Tibial artery (tissue), 4 donors: ENCODE results near the gene RAD51B.
A peak's percentile ranks its signal among the peaks of the same experiment; 100 is the strongest.

Experiments used
- DNase-seq, 2 donors: peaks; one replicate each; pipeline ENCODE4 v3.0.0-alpha.2; 2019
- H3K27ac ChIP-seq, 2 donors: fragments of 200-600 bp; sonication (generic) in 1 of 2; 1 replicate in 1 of 2; 2 replicates in 1 of 2; pipeline ENCODE4 v1.5.1; 2018 to 2019; ENCODE audit warnings: mild to moderate bottlenecking in 1 of 2
- H3K27me3 ChIP-seq, 2 donors: fragments of 200-600 bp; sonication (generic) in 1 of 2; one replicate each; pipeline versions ENCODE4 v1.5.1 to v1.6.0; 2016 to 2019
- H3K36me3 ChIP-seq, 3 donors: fragments of 200-600 bp; sonication (generic) in 2 of 3; one replicate each; pipeline ENCODE4 v1.5.1; 2016 to 2019; ENCODE audit warnings: mild to moderate bottlenecking in 2 of 3
- H3K4me1 ChIP-seq, 4 donors: fragments of 200-600 bp; sonication (generic) in 2 of 4; 1 replicate in 3 of 4; 2 replicates in 1 of 4; pipeline ENCODE4 v1.5.1; 2016 to 2019
- H3K4me3 ChIP-seq, 2 donors: fragments of 200-600 bp; sonication (generic) in 1 of 2; 1 replicate in 1 of 2; 2 replicates in 1 of 2; pipeline ENCODE4 v1.5.1; 2018 to 2019; ENCODE audit warnings: mild to moderate bottlenecking in 2 of 2
- H3K9me3 ChIP-seq, 3 donors: fragments of 200-600 bp; sonication (generic) in 1 of 3; one replicate each; pipeline ENCODE4 v1.5.1; 2016 to 2019
- CTCF ChIP-seq, 2 experiments: fragments of 200-600 bp in 1 of 2; fragments of 450-650 bp in 1 of 2; IDR thresholded peaks; one replicate each; pipeline ENCODE4 v1.5.1; 2017 to 2019; ENCODE audit warnings: antibody characterized with exemption in 2 of 2, mild to moderate bottlenecking in 1 of 2, moderate library complexity in 1 of 2
- intact Hi-C: fragments of 100-400 bp; cut with DNase I; formaldehyde crosslinking; loops from one replicate; pipeline ENCODE4 v1.15.0; 2023; ENCODE audit warnings: low total_unique reads

The RAD51B gene

GRCh38 chr14:68525516-68525915, 705.9 kb downstream of the RAD51B start:
- Histone ChIP-seq H3K9me3 (peaks cover 0 to 3% (median 0%) of the 10 kb centered on the region in 3 donors), H3K27ac (peak overlapping the region; percentile 84), H3K36me3 (no peaks in the 10 kb centered on the region), H3K27me3 (no peaks in the 10 kb centered on the region), H3K4me1 (peaks cover 0 to 80% (median 56%) of the 10 kb centered on the region in 4 donors), H3K4me3 (no peak overlapping the region)
- TF ChIP-seq CTCF (IDR thresholded peaks at IDR 0.05), result no peak
- DNase-seq, result no peak
- intact Hi-C loops, result loop anchor here (5.0 kb wide), 1 partner anchor 267 kb away; the partner anchor contains the start of gene ZFP36L1

GRCh38 chr14:68526512-68527091, 707.0 kb downstream of the RAD51B start:
- peak overlapping the region; percentile 84 for H3K27ac ChIP-seq
- peak in 1 of 2 experiments; percentile 9 for TF ChIP-seq CTCF (IDR thresholded peaks at IDR 0.05)
- H3K4me1 ChIP-seq, result peaks cover 0 to 73% (median 48%) of the 10 kb centered on the region in 4 donors
- H3K9me3 ChIP-seq, result peaks cover 0 to 9% (median 0%) of the 10 kb centered on the region in 3 donors
- peak; percentile 79 to 92 for DNase-seq
- H3K4me3 ChIP-seq, result no peak overlapping the region
- intact Hi-C loops, result loop anchor here (5.0 kb wide), 1 partner anchor 266 kb away; the partner anchor contains the start of gene ZFP36L1
- H3K36me3 ChIP-seq, result no peaks in the 10 kb centered on the region
- H3K27me3 ChIP-seq, result no peaks in the 10 kb centered on the region

- intact Hi-C loops, result loop anchor here (5.0 kb wide), 1 partner anchor 265 kb away; the partner anchor contains the start of gene ZFP36L1
- Histone ChIP-seq H3K9me3 (peaks cover 0 to 11% (median 0%) of the 10 kb centered on the region in 3 donors), H3K36me3 (no peaks in the 10 kb centered on the region), H3K4me3 (no peak overlapping the region), H3K27ac (peak overlapping the region; percentile 84), H3K27me3 (no peaks in the 10 kb centered on the region), H3K4me1 (peaks cover 0 to 65% (median 44%) of the 10 kb centered on the region in 4 donors)
- TF ChIP-seq CTCF (IDR thresholded peaks at IDR 0.05), result no peak
- DNase-seq, result peak; percentile 51 to 83
Measured at GRCh38 chr14:68527329-68527851, 707.8 kb downstream of the RAD51B start.

- Histone ChIP-seq H3K27ac (peak overlapping the region; percentile 84), H3K4me3 (no peak overlapping the region), H3K27me3 (no peaks in the 10 kb centered on the region), H3K36me3 (no peaks in the 10 kb centered on the region), H3K9me3 (peaks cover 0 to 11% (median 0%) of the 10 kb centered on the region in 3 donors), H3K4me1 (peaks cover 0 to 57% (median 36%) of the 10 kb centered on the region in 4 donors)
- DNase-seq, result no peak
- intact Hi-C loops, result loop anchor here (5.0 kb wide), 1 partner anchor 264 kb away; the partner anchor contains the start of gene ZFP36L1
- no peak for TF ChIP-seq CTCF (IDR thresholded peaks at IDR 0.05)
Measured at GRCh38 chr14:68528040-68528687, 708.6 kb downstream of the RAD51B start.

- Histone ChIP-seq H3K4me3 (no peak overlapping the region), H3K36me3 (no peaks in the 10 kb centered on the region), H3K4me1 (peaks cover 0 to 38% (median 18%) of the 10 kb centered on the region in 4 donors), H3K27me3 (no peaks in the 10 kb centered on the region), H3K27ac (no peak overlapping the region), H3K9me3 (peaks cover 0 to 11% (median 0%) of the 10 kb centered on the region in 3 donors)
- no peak for DNase-seq
- TF ChIP-seq CTCF (IDR thresholded peaks at IDR 0.05), result no peak
- intact Hi-C loops, result no loop called here
Measured at GRCh38 chr14:68530443-68530842, 710.9 kb downstream of the RAD51B start.
